Psoas muscle (tissue), 8 donors: ENCODE measurements around the gene NNT. TPM values are rescaled to one million over a fixed set of nuclear protein-coding genes. Genes with fewer than 3 reads are reported as not detected.
A peak's percentile ranks its signal among the peaks of the same experiment; 100 is the strongest.
"Not testable (repeated sequence)": the region's sequence is repeated elsewhere in the genome, so short reads cannot be mapped to it uniquely, and the experiment has no call there.

ENCODE experiments used
- ATAC-seq, 4 donors: fragments of 200-7000 bp; cut with Tn5 transposase; one replicate each; pipeline ENCODE4 v1.9.1; 2020; ENCODE audit warnings: moderate library complexity in 3 of 4, mild to moderate bottlenecking in 2 of 4
- DNase-seq, 2 donors: peaks; one replicate each; pipeline ENCODE4 v3.0.0-alpha.2; 2020
- H3K27ac ChIP-seq: fragments of 200-600 bp; one replicate; pipeline ENCODE4 v1.8.0; 2022
- H3K27me3 ChIP-seq, 3 donors: fragments of 200-600 bp in 1 of 3; one replicate each; pipeline versions ENCODE4 v1.6.1 to v1.8.0; 2013 to 2022; ENCODE audit warnings: low read length in 2 of 3, mild to moderate bottlenecking in 2 of 3, moderate library complexity in 1 of 3; ENCODE audit not compliant: insufficient read depth in 3 of 3
- H3K36me3 ChIP-seq, 2 donors: fragments of 200-600 bp in 1 of 2; one replicate each; pipeline versions ENCODE4 v1.6.1 to v1.8.0; 2013 to 2022; ENCODE audit warnings: low read depth in 1 of 2, mild to moderate bottlenecking in 1 of 2, moderate library complexity in 1 of 2; ENCODE audit not compliant: insufficient read depth in 1 of 2
- H3K4me1 ChIP-seq: fragments of 200-600 bp; one replicate; pipeline ENCODE4 v1.8.0; 2022
- H3K4me3 ChIP-seq: fragments of 200-600 bp; one replicate; pipeline ENCODE4 v1.8.0; 2022; ENCODE audit warnings: mild to moderate bottlenecking
- H3K9me3 ChIP-seq: fragments of 200-600 bp; one replicate; pipeline ENCODE4 v1.8.0; 2022
- CTCF ChIP-seq: fragments of 200-600 bp; IDR thresholded peaks from one replicate; pipeline ENCODE4 v1.8.0; 2022; ENCODE audit warnings: antibody characterized with exemption
- WGBS, 3 donors: extraction: QIAGEN DNeasy Blood & Tissue Kit; methylation state at CpG; one replicate each; pipeline versions ENCODE4 v1.1.6 to v1.1.7; 2013; 5-methylcytosine and 5-hydroxymethylcytosine counted together
- intact Hi-C, 2 donors: fragments of 100-400 bp; cut with DNase I; formaldehyde crosslinking; loops; one replicate each; pipeline versions ENCODE4 v1.11.0 to v1.14.2; 2022
- polyA plus RNA-seq, 3 donors: library from polyadenylated mRNA; stranded (reverse); fragments of 200-250 nt; gene quantifications; one replicate each; pipeline ENCODE4 v1.2.3, GENCODE V29; 2013
- total RNA-seq, 4 donors: library from RNA; stranded (reverse); fragmentation: NEBNext Ultra II Directional in 2 of 4; extraction: Animal tissue kit (Norgen Biotek cat#: 25700) in 2 of 4; gene quantifications; one replicate each; pipeline versions ENCODE4 v1.2.1 to v1.2.4, GENCODE V29; 2021 to 2023
- donor health status: healthy with polysubstance abuse.
- donor health status: DM: no; HTN: no; CAD: no; lungs with moderate emphysema.
- donor health status: Bipolar disorder and iron deficiency.
- donor health status: healthy.
- donor health status: DM: yes; HTN: yes; CAD: no.
- donor health status: DM: no; HTN: no; CAD: no.
- donor health status: DM: no; HTN: no; CAD: no.
- donor health status: DM: yes; HTN: yes; CAD: no.

The NNT gene
- total and polyA plus RNA-seq, 7 donors = 108 to 442 (median 216) TPM

GRCh38 chr5:43729846-43730478 is 127.0 kb downstream of the NNT start:
- intact Hi-C loops = loop anchor here (5.0 to 10.0 kb wide), 4 partner anchors 602 to 1045 kb away; no protein-coding TSS in a partner anchor
- Histone ChIP-seq H3K4me1 (no peaks in the 10 kb centered on the region), H3K36me3 (no peaks in the 10 kb centered on the region), H3K4me3 (no peak overlapping the region), H3K27ac (no peak overlapping the region), H3K9me3 (no peaks in the 10 kb centered on the region), H3K27me3 (no peaks in the 10 kb centered on the region)
- peak; percentile 55 for TF ChIP-seq CTCF
- no peak for DNase-seq
- ATAC-seq = no peak
- 39 to 43% (median 42%) methylated on average over 2 of the region's 2 CpGs for WGBS, 3 donors

- Histone ChIP-seq H3K9me3 (no peaks in the 10 kb centered on the region), H3K4me1 (no peaks in the 10 kb centered on the region), H3K27ac (no peak overlapping the region), H3K27me3 (no peaks in the 10 kb centered on the region), H3K4me3 (no peak overlapping the region), H3K36me3 (no peaks in the 10 kb centered on the region)
- TF ChIP-seq CTCF = no peak
- ATAC-seq (no peak), DNase-seq (no peak)
- intact Hi-C loops = loop anchor here (5.0 to 10.0 kb wide), 4 partner anchors 601 to 1044 kb away; no protein-coding TSS in a partner anchor
- WGBS, 3 donors = 50 to 63% (median 60%) methylated on average over 2 of the region's 2 CpGs
Observed at GRCh38 chr5:43730832-43731342, 127.9 kb downstream of the NNT start.

GRCh38 chr5:43731573-43731972 is 128.6 kb downstream of the NNT start:
- H3K9me3 ChIP-seq = no peaks in the 10 kb centered on the region
- TF ChIP-seq CTCF = no peak
- ATAC-seq (no peak), DNase-seq (no peak)
- H3K27me3 ChIP-seq = no peaks in the 10 kb centered on the region
- 85 to 91% (median 86%) methylated on average over 1 of the region's 1 CpG for whole genome bisulfite sequencing, 3 donors
- H3K4me1 ChIP-seq = no peaks in the 10 kb centered on the region
- H3K36me3 ChIP-seq = no peaks in the 10 kb centered on the region
- intact Hi-C loops = loop anchor here (5.0 to 10.0 kb wide), 4 partner anchors 601 to 1043 kb away; no protein-coding TSS in a partner anchor
- H3K27ac ChIP-seq = no peak overlapping the region
- no peak overlapping the region for H3K4me3 ChIP-seq

- intact Hi-C loops, H3K4me3 ChIP-seq, ATAC-seq, H3K36me3 ChIP-seq, H3K27ac ChIP-seq, H3K27me3 ChIP-seq, H3K9me3 ChIP-seq, H3K4me1 ChIP-seq: not testable (repeated sequence)
- DNase-seq = peak in 1 of 2 donors; percentile 42
- WGBS, 3 donors = 93 to 97% (median 95%) methylated on average over 22 to 32 of the region's 32 CpGs
Observed at GRCh38 chr5:43745923-43746548, 143.1 kb downstream of the NNT start.

GRCh38 chr5:43750809-43751208 is 147.8 kb downstream of the NNT start:
- Histone ChIP-seq H3K4me1 (no peaks in the 10 kb centered on the region), H3K9me3 (no peaks in the 10 kb centered on the region), H3K36me3 (no peaks in the 10 kb centered on the region), H3K27ac (no peak overlapping the region), H3K4me3 (no peak overlapping the region), H3K27me3 (no peaks in the 10 kb centered on the region)
- no peak for TF ChIP-seq CTCF
- DNase-seq (no peak), ATAC-seq (no peak)
- intact Hi-C loops = no loop called here
- 81 to 92% (median 91%) methylated on average over 2 of the region's 2 CpGs for WGBS, 3 donors
